Measurements from ENCODE around the gene SMAD5.

DNA sequence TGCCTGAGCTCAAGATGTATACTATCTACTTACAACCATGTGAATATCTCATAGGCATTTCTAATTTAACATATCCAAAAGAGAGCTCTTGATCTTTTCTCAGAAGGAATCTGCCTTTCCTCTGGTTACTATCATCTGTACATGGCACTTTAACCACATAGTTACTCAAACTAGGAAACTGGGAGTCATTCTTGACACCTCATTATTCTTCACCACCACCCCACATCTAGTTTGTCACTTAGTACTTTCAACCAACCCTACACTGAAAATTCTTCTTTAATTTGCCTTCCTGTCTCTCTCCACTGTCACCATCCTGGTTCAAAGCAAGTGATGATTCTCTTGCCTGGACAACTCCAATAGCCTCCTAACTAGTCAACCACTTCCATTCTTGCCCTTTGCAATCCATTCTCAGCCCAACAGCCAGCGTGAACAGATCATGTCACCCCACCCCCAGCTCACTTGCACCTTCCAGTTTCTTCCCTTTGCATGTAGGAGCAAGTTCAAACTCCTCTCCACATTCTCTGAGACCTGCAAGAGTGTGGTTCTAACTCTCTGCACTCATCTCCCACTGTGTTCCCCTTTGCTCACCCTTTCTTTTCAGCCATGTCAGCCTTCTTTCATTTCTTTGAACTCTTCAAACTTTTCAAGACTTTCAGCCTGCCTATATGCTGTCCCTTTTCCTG, 17.3 kb upstream of the SMAD5 start:
- TF ChIP-seq, protein P1, sequence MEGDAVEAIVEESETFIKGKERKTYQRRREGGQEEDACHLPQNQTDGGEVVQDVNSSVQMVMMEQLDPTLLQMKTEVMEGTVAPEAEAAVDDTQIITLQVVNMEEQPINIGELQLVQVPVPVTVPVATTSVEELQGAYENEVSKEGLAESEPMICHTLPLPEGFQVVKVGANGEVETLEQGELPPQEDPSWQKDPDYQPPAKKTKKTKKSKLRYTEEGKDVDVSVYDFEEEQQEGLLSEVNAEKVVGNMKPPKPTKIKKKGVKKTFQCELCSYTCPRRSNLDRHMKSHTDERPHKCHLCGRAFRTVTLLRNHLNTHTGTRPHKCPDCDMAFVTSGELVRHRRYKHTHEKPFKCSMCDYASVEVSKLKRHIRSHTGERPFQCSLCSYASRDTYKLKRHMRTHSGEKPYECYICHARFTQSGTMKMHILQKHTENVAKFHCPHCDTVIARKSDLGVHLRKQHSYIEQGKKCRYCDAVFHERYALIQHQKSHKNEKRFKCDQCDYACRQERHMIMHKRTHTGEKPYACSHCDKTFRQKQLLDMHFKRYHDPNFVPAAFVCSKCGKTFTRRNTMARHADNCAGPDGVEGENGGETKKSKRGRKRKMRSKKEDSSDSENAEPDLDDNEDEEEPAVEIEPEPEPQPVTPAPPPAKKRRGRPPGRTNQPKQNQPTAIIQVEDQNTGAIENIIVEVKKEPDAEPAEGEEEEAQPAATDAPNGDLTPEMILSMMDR (IDR thresholded peaks at IDR 0.05): no peak
- TF ChIP-seq POLR2A (IDR thresholded peaks at IDR 0.05): no peak
